Mesothelial cell of epicardium (in vitro differentiated cells): ENCODE results near the gene KHDRBS1. TPM values are rescaled to one million over a fixed set of nuclear protein-coding genes. Genes with fewer than 3 reads are reported as not detected.
A peak's percentile ranks its signal among the peaks of the same experiment; 100 is the strongest.

Experiments used
- DNase-seq, 2 experiments: peaks; one replicate each; pipeline ENCODE4 v3.0.0; 2021; ENCODE audit warnings: low spot score in 2 of 2; ENCODE audit not compliant: unreplicated experiment in 2 of 2
- H3K27ac Mint-ChIP-seq: 2 replicates; pipeline ENCODE4 v1.8.0; 2021; ENCODE audit warnings: mixed read lengths
- H3K27me3 Mint-ChIP-seq: 2 replicates; pipeline ENCODE4 v1.8.0; 2021; ENCODE audit warnings: low read depth, mixed read lengths
- H3K36me3 Mint-ChIP-seq: 2 replicates; pipeline ENCODE4 v1.8.0; 2021; ENCODE audit warnings: mixed read lengths
- H3K4me1 Mint-ChIP-seq: 2 replicates; pipeline ENCODE4 v1.8.0; 2021; ENCODE audit warnings: mixed read lengths
- H3K4me3 Mint-ChIP-seq: 2 replicates; pipeline ENCODE4 v1.8.0; 2021; ENCODE audit warnings: mild to moderate bottlenecking, moderate library complexity, mixed read lengths
- H3K9me3 Mint-ChIP-seq: 2 replicates; pipeline ENCODE4 v1.8.0; 2021; ENCODE audit warnings: mixed read lengths
- total RNA-seq: library from RNA; stranded (reverse); gene quantifications from 3 replicates; pipeline ENCODE4 v1.2.1, GENCODE V29; 2021
- TF ChIP-seq, protein P1 (sequence below): fragments of 200-600 bp; sonication (generic); IDR thresholded peaks from one replicate; pipeline ENCODE4 v1.5.0; 2021; ENCODE audit warnings: antibody characterized with exemption; ENCODE audit not compliant: unreplicated experiment

Gene KHDRBS1
- total RNA-seq, 1 donor from 2014 or later, result 246 TPM

DNA sequence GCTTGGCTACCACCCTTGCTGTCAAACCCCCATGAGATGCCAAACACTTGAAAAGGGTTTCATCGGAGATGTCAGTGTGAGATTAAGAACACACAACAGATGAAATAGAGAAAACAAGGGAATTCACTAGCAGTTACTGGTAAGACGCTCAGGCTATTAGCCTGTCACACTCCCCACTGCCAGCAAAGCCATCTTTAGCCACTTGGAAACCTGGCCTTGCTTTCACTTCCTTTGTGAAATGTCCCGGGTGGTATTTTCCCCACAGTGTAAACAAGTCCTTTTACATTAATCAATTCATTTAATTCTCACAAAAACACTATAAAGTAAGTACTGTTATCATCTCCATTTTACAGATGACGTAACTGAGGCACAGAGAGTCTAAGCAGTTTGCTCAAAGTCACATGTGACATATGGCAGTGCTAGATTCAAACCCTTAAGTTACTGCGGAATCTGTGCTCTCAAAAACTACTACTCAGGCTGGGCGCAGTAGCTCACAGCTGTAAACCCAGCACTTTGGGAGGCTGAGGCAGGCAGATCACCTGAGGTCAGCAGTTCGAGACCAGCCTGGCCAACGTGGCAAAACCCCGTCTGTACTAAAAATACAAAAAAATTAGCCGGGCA is 32.7 kb upstream of the KHDRBS1 start:
- Mint-ChIP-seq H3K36me3 (no peaks in the 10 kb centered on the region), H3K9me3 (peaks cover 4% of the 10 kb centered on the region), H3K4me1 (peaks cover 23% of the 10 kb centered on the region), H3K4me3 (no peak overlapping the region), H3K27ac (no peak overlapping the region), H3K27me3 (no peaks in the 10 kb centered on the region)
- DNase-seq, result no peak
- TF ChIP-seq, protein P1, sequence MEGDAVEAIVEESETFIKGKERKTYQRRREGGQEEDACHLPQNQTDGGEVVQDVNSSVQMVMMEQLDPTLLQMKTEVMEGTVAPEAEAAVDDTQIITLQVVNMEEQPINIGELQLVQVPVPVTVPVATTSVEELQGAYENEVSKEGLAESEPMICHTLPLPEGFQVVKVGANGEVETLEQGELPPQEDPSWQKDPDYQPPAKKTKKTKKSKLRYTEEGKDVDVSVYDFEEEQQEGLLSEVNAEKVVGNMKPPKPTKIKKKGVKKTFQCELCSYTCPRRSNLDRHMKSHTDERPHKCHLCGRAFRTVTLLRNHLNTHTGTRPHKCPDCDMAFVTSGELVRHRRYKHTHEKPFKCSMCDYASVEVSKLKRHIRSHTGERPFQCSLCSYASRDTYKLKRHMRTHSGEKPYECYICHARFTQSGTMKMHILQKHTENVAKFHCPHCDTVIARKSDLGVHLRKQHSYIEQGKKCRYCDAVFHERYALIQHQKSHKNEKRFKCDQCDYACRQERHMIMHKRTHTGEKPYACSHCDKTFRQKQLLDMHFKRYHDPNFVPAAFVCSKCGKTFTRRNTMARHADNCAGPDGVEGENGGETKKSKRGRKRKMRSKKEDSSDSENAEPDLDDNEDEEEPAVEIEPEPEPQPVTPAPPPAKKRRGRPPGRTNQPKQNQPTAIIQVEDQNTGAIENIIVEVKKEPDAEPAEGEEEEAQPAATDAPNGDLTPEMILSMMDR, result no peak

DNA sequence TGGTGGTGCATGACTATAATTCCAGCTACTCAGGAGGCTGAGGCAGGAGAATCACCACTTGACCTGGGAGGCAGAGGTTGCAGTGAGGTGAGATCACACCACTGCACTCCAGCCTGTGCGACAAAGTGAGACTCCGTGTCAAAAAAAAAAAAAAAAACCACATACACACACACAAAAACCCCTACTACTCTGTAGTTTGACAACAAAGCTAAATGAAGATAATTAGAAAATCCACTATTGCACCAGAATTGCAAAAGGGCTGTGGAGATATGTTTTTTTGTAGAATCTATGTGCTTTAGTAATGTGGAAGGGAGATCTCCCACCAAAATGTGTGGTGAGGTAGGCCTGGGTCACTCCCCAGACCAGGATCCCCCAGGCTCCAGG is 32.2 kb upstream of the KHDRBS1 start:
- peaks cover 4% of the 10 kb centered on the region for H3K9me3 Mint-ChIP-seq
- no peak overlapping the region for H3K4me3 Mint-ChIP-seq
- no peak overlapping the region for H3K27ac Mint-ChIP-seq
- TF ChIP-seq, protein P1, result no peak
- no peaks in the 10 kb centered on the region for H3K36me3 Mint-ChIP-seq
- no peak for DNase-seq
- peaks cover 23% of the 10 kb centered on the region for H3K4me1 Mint-ChIP-seq
- no peaks in the 10 kb centered on the region for H3K27me3 Mint-ChIP-seq

DNA sequence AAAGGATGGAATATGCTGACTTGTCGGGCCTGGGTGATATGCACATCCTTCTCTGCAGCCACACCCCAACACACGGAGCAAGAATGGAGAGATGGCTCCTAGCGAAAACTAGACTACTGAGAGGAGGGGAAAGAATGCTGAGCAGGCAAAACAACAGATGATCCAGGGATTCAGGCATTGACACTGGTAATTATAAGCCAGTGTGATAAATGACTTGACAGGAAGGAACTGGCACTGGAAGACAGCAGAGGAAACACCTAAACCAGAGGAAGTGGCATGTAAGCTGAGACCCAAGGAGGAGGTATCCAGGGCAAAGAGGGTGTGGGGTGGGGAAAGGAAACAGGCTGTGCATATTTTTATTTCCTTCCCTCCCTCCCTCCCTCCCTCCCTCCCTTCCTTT is 31.7 kb upstream of the KHDRBS1 start:
- Mint-ChIP-seq H3K9me3 (peaks cover 4% of the 10 kb centered on the region), H3K27ac (no peak overlapping the region), H3K4me3 (no peak overlapping the region), H3K4me1 (peaks cover 23% of the 10 kb centered on the region), H3K27me3 (no peaks in the 10 kb centered on the region), H3K36me3 (no peaks in the 10 kb centered on the region)
- TF ChIP-seq, protein P1, result no peak
- no peak for DNase-seq

GRCh38 chr1:31984419-31985347 is 29.0 kb upstream of the KHDRBS1 start:
- H3K36me3 Mint-ChIP-seq, result no peaks in the 10 kb centered on the region
- no peaks in the 10 kb centered on the region for H3K27me3 Mint-ChIP-seq
- H3K4me3 Mint-ChIP-seq, result no peak overlapping the region
- peaks cover 4% of the 10 kb centered on the region for H3K9me3 Mint-ChIP-seq
- H3K4me1 Mint-ChIP-seq, result peaks cover 15% of the 10 kb centered on the region
- TF ChIP-seq, protein P1, result no peak
- DNase-seq, result no peak
- peak overlapping the region; percentile 89 for H3K27ac Mint-ChIP-seq

- no peak overlapping the region for H3K4me3 Mint-ChIP-seq
- DNase-seq, result no peak
- no peaks in the 10 kb centered on the region for H3K36me3 Mint-ChIP-seq
- TF ChIP-seq, protein P1, result no peak
- peaks cover 6% of the 10 kb centered on the region for H3K27me3 Mint-ChIP-seq
- peak overlapping the region; percentile 89 for H3K27ac Mint-ChIP-seq
- H3K4me1 Mint-ChIP-seq, result peaks cover 15% of the 10 kb centered on the region
- H3K9me3 Mint-ChIP-seq, result peaks cover 4% of the 10 kb centered on the region
Measured at GRCh38 chr1:31985430-31985829, 28.2 kb upstream of the KHDRBS1 start.
